Activated CD4-positive, alpha-beta T cell treated with anti-CD3 and anti-CD28 coated beads, Interleukin-2, amount 50 U/mL, for 24 hours (primary cell): ENCODE measurements around the gene BCL3.
"Not testable (repeated sequence)": the region's sequence is repeated elsewhere in the genome, so short reads cannot be mapped to it uniquely, and the experiment has no call there.

Experiments used
- DNase-seq, 2 donors: peaks; one replicate each; pipeline ENCODE4 v3.0.0-alpha.2; 2020; ENCODE audit warnings: low read depth in 1 of 2, low spot score in 1 of 2

The BCL3 gene, protein sequence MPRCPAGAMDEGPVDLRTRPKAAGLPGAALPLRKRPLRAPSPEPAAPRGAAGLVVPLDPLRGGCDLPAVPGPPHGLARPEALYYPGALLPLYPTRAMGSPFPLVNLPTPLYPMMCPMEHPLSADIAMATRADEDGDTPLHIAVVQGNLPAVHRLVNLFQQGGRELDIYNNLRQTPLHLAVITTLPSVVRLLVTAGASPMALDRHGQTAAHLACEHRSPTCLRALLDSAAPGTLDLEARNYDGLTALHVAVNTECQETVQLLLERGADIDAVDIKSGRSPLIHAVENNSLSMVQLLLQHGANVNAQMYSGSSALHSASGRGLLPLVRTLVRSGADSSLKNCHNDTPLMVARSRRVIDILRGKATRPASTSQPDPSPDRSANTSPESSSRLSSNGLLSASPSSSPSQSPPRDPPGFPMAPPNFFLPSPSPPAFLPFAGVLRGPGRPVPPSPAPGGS

DNA sequence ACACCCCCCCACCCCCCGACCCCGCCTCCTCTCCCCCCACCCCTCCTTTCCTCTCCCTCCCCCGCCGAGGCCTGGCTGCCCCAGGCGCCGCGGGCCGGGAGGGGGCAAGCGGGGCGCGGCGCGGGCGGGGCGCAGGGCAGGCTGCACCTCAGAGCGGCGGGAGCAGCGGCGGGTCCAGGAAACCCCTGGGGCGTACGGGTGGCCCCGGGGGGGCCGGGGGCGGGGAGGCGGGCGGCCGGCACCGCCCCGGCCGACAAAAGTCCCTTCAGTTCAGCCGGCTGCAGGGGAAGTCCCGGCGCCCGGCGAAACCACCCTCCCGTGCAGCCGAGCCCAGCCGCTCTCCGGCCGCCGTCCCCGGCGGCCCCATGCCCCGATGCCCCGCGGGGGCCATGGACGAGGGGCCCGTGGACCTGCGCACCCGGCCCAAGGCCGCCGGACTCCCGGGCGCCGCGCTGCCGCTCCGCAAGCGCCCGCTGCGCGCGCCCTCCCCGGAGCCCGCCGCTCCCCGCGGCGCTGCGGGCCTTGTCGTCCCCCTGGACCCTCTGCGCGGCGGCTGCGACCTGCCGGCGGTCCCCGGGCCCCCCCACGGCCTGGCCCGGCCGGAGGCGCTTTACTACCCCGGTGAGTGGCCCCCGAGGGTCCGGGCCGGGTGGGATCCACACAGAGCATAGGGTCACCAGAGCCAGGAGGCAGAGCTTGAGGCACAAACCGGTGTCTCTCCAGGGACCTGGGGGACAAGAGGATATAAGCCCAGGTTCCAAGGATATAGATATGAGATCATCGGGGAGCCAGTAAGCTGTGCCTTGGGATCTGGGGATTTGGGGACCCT is at the start of gene BCL3:
Gene BCL3 (plus strand): TSS at position 283 of the 829 bp plus-strand sequence. CDS start 83 bp downstream, at position 366.
- DNase-seq, result peak in 1 of 2 donors; percentile 36

DNA sequence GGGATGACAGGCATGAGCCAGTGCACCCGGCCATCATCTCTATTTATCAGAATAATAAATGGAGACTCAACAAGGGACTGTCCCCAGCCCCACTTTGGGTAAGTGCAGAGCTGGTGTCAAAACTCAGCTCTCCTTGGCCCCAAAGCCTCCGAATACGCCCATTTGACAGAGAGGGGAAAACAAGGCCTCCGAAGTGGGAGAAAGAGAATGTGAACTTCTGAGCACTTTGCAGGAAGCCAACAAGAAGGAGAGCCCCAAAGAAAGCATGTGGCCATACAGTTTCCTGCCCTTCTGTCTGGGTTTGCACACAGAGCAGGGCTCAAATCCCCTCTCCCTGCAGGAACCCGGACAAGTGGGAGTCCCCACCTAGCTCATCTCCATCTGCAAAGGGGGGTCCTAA is 48.0 kb upstream of the BCL3 start:
- DNase-seq, result no peak

DNA sequence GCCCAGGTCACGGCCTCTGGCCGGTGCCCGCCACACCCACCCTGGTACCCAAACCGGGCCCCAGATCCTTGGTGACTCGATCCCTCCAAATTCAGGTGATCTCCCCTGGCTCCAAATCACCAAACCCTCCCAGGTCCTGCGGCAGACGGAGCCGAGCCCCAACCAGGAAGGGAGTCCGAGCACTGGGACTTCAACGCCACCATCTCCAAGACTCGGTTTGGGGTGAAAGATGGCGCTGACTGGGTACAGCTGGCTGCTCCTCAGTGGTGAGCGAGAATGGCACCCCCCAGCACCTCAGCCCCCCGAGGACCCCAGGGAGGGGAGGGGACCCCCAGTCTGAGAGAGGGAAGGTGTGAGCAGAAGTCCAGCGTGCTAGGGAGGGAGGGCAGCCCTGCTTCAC is 47.3 kb upstream of the BCL3 start:
- no peak for DNase-seq

DNA sequence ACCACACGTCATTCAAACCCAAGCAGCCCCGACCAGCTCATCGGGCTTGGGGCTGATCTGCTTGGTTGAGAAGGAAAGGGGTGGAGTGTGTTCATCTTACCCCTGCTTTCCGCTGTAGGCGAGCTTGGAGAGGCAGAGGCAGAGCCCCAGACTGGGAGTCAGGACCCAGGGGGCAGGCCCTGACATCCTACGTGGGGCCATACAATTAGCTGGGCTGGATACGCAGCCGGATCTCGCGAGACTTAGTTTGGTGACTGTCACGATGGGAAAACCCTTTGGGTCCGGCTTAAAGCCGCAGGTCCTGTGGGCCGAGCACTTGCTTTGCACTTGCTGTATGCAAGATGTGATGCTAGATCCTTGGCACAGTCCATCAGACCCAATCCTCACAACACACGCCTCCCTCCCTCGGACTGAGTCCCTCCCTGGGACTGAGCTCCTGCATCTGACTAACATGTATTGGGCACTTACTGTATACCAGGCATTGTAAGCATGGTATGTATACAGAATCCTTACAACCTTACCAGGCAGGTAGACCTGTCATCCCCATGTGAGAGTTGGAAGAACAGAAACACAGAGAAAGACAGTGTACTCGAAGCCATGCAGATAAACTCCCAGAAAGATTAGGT is 45.8 kb upstream of the BCL3 start:
- DNase-seq, result no peak

DNA sequence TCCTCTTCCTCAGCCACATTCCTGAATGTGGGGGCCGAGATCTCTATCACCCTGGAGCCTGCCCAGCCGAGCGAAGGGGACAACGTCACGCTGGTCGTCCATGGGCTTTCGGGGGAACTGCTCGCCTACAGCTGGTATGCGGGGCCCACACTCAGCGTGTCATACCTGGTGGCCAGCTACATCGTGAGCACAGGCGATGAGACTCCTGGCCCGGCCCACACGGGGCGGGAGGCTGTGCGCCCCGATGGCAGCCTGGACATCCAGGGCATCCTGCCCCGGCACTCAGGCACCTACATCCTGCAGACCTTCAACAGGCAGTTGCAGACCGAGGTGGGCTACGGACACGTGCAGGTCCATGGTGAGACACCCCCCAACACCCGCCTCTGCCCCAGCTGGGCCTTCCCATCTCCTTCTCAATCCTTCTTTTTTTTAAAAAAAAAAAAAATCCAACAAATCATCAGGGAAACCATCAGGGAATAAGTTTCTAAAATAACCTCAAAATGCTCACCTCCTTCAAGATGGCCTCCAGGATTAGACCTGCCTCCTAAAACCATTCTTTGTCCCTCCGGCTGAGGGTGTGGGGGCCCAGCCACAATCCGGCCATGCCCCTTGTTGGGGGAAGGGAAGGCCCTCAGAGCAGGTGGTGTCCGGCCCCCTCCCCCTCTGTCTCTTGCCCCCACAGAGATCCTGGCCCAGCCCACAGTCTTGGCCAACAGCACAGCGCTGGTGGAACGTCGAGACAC is 45.0 kb upstream of the BCL3 start:
- DNase-seq, result no peak

DNA sequence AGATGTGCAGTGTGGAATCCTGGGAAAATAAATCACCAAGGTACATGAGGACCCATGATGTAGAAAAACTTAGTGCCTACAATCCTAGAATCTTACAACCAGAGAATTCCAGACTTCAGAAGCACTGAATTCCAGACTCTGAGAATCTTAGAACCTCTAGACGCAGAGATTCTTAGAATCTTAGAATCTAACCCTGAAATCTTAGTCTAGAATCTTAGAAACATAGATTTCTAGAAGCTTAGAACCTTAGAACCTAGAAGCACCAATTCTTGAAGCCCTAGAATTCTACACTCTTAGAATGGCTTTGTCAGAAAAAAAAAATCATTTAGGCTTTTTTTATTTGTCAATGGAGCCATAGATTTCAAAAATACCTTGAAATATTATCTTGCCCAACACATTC is 43.5 kb upstream of the BCL3 start:
- no peak for DNase-seq

DNA sequence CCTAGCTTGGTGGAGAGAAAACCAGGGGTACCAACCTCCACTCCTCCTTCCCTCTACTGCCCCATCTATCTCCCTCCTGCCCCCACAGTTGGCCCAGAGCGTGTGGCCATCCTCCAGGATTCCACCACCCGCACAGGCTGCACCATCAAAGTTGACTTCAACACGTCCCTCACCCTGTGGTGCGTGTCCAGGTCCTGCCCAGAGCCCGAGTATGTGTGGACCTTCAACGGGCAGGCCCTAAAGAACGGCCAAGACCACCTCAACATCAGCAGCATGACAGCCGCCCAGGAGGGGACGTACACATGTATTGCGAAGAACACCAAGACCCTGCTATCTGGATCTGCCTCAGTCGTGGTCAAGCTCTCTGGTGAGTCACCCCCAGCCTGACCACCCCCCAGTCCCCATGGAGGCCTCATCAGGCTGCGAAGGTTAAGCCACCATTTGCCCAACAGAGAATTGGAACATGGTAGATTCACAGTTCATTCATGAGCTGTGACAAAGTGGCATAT is 43.0 kb upstream of the BCL3 start:
- DNase-seq, result no peak

DNA sequence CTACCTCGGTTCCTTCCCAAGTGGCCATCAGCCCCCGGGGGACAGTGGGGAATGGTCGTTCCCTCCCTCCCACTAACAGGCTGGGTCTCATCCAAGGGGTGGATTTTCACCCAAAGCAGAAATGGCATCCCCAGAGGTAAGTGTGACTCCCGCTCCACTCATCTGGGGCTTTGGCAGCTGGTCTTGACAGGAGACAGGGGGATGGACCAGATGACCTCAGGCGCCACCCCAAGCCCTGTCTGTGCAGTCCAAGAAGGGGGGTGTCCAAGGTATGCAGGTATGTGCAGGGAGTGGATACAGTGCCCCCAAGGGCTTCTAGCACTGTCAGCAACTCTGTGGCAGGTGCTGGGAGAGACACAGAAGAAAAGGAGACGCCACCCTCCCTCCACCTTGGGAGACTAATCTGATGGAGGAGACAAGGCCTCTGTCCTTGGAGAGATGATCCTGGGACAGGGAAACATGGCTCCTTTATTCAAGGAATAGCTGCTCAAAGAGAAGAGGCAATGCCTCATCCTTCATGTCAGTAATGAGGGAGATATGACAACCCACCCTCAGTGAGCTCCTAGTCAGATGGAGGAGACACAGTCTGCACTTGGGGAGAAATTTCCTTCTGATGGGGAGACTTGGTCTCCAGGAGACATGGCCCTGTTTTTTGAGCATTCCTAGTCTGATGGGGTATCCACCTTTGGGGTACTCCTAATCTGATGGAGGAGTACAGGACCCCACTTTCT is 41.8 kb upstream of the BCL3 start:
- no peak for DNase-seq

DNA sequence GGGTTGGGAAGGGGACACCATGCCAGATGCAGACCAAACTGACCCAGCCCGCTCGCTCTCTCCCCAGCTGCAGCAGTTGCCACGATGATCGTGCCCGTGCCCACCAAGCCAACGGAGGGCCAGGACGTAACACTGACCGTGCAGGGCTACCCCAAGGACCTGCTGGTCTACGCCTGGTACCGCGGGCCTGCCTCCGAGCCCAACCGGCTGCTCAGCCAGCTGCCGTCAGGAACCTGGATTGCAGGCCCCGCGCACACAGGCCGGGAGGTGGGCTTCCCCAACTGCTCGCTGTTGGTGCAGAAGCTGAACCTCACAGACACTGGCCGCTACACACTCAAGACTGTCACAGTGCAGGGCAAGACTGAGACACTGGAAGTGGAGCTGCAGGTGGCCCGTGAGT is 40.7 kb upstream of the BCL3 start:
- DNase-seq, result no peak

DNA sequence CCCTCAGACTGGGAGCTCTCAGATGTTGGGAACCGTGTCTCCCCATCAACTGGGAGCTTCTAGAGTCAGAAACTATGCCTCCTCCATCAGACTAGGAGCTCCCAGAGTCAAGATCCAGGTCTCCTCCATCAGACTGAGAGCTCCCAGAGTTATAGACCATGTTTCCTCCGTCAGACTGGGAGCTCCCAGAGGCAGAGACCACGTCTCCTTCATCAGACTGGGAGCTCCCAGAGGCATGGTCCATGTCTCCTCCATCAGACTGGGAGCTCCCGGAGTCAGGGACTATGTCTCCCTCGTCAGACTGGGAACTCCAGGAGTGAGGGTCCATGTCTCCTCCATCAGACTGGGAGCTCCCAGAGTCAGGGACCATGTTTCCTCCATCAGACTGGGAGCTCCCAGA is 39.6 kb upstream of the BCL3 start:
- DNase-seq, result no peak

DNA sequence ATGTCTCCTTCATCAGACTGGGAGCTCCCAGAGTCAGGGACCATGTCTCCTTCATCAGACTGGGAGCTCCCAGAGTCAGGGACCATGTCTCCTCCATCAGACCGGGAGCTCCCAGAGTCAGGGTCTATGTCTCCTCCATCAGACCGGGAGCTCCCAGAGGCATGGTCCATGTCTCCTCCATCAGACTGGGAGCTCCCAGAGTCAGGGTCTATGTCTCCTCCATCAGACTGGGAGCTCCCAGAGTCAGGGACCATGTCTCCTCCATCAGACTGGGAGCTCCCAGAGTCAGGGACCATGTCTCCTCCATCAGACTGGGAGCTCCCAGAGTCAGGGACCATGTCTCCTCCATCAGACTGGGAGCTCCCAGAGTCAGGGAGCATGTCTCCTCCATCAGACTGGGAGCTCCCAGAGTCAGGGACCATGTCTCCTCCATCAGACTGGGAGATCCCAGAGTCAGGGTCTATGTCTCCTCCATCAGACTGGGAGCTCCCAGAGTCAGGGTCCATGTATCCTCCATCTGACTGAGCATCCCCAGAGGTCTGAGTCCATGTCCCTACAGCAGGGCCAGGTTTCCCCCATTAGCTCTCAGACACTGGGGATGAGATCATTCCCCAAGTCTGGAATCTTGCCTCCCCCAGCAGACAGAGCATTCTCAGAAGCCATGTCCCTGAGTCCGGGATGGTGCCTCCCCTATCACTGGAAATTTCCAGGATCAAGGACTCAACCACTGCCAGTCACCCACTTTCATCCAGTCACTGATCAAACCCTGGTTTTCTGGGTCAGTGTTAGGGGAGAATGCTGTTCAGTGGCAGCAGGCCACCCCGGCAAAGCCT is 38.9 kb upstream of the BCL3 start:
- DNase-seq, result not testable (repeated sequence)

DNA sequence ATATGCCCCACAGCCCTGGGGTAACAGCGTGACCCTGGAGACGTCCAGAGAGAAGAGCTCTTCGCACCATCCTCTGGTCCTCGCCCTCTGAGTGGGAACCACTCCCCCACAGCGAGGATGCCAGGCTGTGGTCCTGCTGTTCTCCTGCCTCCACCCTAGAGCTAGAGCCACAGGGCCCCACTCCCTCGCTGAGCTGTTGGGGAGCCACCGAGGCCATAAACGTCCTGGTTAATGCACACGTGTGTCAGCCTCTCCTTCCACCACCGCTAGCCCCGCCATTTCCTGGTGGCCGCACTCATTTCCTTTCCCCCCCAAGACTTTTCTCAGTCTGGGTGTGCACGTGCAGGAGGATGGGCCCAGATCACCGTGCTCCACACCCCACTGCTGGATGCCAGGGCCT is 38.0 kb upstream of the BCL3 start:
- no peak for DNase-seq

DNA sequence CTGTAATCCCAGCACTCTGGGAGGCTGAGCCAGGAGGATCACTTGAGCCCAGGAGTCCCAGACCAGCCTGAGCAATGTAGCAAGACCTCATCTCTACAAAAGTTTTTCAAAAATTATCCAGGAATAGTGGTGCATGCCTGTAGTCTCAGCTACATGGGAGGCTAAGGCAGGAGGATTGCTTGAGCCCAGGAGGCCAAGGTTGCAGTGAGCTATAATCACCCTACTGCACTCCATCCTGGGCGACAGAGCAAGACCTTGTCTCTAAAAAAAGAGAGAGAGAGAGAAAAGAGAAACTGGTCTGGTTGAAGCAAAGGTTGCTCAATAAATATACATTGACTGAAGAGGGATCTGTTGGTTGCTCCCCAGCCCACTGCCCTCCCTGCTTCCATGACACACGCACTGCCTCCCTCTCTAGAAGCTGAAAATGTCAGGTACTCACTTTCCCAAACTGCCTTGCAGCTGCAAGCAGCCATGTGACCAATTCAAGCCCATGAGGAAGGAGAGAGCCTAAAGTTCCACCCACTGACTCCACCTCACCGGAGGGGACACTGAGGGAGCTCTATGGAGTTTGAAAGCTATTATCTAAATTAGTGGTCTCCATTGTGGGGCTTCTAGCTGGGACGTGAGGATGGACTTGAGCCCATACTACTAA is 35.5 kb upstream of the BCL3 start:
- DNase-seq, result no peak

DNA sequence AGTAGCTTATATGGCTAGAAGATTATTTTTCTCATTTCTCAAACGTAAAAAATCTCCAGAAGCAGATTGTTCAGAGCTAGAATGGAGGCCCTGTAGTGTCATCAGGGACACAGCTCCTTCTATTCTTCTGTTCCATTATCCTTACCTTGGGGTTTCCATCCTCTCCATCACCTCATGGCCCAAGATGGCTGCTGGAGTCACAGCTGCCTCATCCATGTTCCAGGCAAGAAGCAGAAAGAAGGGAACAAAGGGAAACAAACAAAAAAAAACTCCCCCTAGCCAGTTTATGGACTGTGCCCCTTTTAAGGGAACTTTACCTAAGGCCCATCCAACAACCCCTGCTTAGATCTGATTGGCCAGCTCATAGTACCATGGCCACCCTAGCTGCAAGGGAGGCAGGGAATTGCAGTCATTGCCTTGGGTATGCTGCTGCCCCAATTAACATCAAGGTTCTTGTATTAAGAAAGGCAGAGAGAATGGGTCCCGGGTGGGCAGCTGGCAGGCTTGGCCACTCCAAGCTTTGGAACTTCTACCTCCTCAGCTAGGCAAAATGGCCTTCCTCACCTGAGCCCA is 33.8 kb upstream of the BCL3 start:
- no peak for DNase-seq

DNA sequence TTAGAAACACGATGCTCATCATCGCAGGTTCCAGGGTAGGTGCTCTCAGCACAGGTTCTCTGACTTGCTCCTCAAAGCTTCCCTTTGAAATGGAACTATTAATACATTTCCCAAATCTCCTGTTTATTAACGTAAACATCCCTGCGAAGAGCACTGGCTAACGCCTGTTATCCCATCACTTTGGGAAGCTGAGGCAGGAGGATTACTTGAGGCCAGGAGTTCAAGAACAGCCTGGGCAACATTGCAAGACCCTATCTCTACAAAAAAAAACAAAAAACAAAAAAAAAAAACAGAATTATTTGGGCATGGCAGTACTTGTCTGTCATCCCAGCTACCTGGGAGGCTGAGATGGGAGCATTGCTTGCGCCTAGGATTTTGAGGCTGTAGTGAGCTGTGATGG is 30.9 kb upstream of the BCL3 start:
- no peak for DNase-seq

DNA sequence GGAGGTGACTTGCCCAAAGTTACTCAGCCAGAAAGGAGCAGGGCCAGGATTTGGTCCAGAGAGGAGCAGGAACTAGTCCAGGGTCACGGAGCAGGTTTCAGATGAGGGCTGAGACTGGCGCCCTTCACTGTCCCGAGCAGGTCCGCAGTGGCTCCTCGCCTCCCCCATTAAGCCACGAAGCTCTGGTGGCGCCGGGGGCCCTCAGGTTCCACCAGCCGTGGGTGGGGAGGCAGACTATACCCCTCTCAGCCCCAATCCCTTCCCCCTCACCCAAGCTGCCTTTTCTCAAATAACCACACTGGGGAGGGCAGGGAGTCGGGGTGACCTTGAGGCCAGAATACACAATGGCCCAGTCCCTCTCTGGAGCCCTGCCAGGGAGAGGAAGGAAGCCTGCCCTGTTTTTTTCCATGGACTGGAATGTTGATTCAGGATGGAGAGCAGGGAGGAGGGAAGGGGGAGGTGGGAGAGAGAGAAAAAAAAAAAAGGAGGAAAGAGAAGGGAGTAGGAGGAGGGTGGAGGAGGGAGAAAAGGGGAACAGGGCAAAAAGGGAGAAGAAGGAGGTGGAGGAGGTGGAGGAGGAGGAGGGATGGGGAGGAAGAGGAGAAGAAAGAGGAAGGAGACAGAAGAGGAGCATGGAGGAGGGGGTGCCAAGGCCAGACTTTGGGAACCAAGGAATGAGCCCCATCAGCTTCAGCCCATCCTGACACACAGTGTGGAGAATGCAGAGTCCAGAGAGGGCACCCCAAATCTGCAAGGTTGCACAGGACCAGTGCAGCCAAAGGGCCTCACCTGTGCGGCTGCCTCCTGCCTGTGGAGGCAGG is 29.9 kb upstream of the BCL3 start:
- no peak for DNase-seq

DNA sequence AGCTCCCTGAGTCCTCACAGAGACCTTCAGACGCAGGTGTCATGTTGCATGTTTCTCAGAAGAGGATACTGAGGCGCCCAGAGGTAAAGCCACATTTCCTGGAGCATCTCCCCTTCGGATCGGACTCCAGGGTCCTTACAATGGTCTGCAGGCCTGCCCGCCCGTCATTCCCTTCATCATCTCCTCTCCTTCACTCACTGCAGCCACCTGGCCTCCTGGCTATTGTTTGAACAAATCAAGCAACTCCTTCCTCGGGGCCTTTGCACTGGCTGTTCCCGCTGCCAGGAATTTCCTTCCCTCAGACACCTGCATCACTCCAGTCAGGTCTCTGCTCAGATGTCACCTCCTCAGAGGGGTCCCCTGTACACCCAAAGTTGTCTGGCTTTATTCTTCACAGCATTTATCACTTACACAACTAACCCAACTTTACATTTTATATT is 29.2 kb upstream of the BCL3 start:
- no peak for DNase-seq

DNA sequence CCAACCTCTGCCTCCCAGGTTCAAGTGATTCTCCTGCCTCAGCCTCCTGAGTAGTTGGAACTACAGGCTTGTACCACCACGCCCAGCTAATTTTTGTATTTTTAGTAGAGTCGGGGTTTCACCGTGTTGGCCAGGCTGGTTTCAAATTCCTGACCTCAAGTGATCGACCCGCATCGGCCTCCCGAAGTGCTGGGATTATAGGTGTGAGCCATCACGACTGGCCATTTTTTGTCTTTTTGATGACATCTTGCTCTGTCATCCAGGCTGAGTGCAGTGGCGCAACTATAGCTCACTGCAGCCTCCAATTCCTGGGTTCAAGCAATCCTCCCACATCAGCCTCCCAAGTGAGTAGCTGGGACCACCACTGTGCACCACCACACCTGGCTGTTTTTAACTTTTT is 28.1 kb upstream of the BCL3 start:
- not testable (repeated sequence) for DNase-seq
